ENCODE measurements around the gene B3GNT9.

- TF ChIP-seq GATA3 (IDR thresholded peaks at IDR 0.05; ENCODE audit: low read depth, low read length) (no peak), GATA2 (IDR thresholded peaks at IDR 0.05; ENCODE audit: low read depth, low read length) (no peak)
Measured at GRCh38 chr16:67164599-67165061, 13.8 kb upstream of the B3GNT9 start, which contains the start of gene HSF4.

Measured in SH-SY5Y (cell line).